NB4 (cell line): ENCODE results near the gene L3MBTL4.
"Not testable (repeated sequence)": the region's sequence is repeated elsewhere in the genome, so short reads cannot be mapped to it uniquely, and the experiment has no call there.

ENCODE experiments used
- DNase-seq: peaks from one replicate; pipeline ENCODE4 v3.0.0; 2010; ENCODE audit warnings: low read depth
- H3K4me3 ChIP-seq: one replicate; pipeline ENCODE4 v1.5.1; 2011; ENCODE audit warnings: mild to moderate bottlenecking, low read depth, low read length, moderate library complexity
- CTCF ChIP-seq: IDR thresholded peaks from one replicate; pipeline ENCODE4 v1.5.1; 2012; ENCODE audit warnings: low read depth, low read length
- MAX ChIP-seq: IDR thresholded peaks from 2 replicates; pipeline ENCODE4 v1.6.1; 2011; ENCODE audit warnings: low read depth, low read length
- MYC ChIP-seq: IDR thresholded peaks from 2 replicates; pipeline ENCODE4 v1.6.1; 2011; ENCODE audit warnings: low read depth, low read length
- POLR2A ChIP-seq: IDR thresholded peaks from 2 replicates; pipeline ENCODE4 v1.6.1; 2011; ENCODE audit warnings: mild to moderate bottlenecking; ENCODE audit not compliant: insufficient read length; ENCODE audit errors: extremely low read depth

Gene L3MBTL4

GRCh38 chr18:6055711-6056110 lies 359.0 kb downstream of the L3MBTL4 start:
- DNase-seq = no peak
- H3K4me3 ChIP-seq = no peak overlapping the region
- TF ChIP-seq CTCF (no peak), POLR2A (no peak), MAX (no peak)

GRCh38 chr18:6054256-6054842 lies 360.4 kb downstream of the L3MBTL4 start:
- no peak for DNase-seq
- TF ChIP-seq POLR2A = no peak
- TF ChIP-seq MYC = no peak
- no peak for TF ChIP-seq MAX
- no peak for TF ChIP-seq CTCF
- H3K4me3 ChIP-seq = no peak overlapping the region

GRCh38 chr18:6052449-6052913 lies 362.2 kb downstream of the L3MBTL4 start:
- DNase-seq = no peak
- H3K4me3 ChIP-seq = no peak overlapping the region
- TF ChIP-seq MAX (no peak), POLR2A (no peak), CTCF (no peak), MYC (no peak)

GRCh38 chr18:6047596-6047995 lies 367.1 kb downstream of the L3MBTL4 start:
- H3K4me3 ChIP-seq, DNase-seq: not testable (repeated sequence)

- no peak for TF ChIP-seq MAX
- TF ChIP-seq CTCF = no peak
- TF ChIP-seq MYC = no peak
- TF ChIP-seq POLR2A = no peak
Observed at GRCh38 chr18:6044773-6045172, 369.9 kb downstream of the L3MBTL4 start.

GRCh38 chr18:6044319-6044718 lies 370.4 kb downstream of the L3MBTL4 start:
- DNase-seq = no peak
- H3K4me3 ChIP-seq = no peak overlapping the region
- TF ChIP-seq MAX (no peak), CTCF (no peak), MYC (no peak), POLR2A (no peak)

More at GRCh38 chr18:6044773-6045172, 369.9 kb downstream of the L3MBTL4 start:
- DNase-seq = no peak
- no peak overlapping the region for H3K4me3 ChIP-seq
